IPS DF 19.7 (cell line): ENCODE data around the gene RABGEF1.
"Not testable (repeated sequence)": the region's sequence is repeated elsewhere in the genome, so short reads cannot be mapped to it uniquely, and the experiment has no call there.

Experiments used
- DNase-seq: peaks from one replicate; pipeline ENCODE4 v3.0.0-alpha.2; 2013; ENCODE audit warnings: low read depth, low spot score

RABGEF1 gene

DNA sequence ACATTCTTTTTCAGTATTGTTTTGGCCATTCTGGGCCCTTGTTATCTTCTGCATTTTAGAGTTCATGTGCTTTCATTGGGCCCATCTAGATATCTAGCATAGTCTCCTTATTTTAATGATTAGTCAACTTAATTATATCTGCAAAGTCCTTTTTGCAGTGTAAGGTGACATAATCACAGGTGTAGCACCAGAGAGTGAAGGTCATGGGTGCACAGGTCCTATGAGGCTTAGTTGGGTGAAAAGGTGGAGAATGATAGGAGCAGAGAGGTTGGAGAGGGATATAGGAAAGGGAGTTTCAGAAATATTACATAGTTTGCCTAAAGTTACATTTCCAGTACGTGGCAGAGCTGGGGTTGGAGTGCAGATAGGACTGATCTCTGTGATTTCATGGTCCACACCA lies 24.4 kb downstream of the RABGEF1 start:
- not testable (repeated sequence) for DNase-seq

DNA sequence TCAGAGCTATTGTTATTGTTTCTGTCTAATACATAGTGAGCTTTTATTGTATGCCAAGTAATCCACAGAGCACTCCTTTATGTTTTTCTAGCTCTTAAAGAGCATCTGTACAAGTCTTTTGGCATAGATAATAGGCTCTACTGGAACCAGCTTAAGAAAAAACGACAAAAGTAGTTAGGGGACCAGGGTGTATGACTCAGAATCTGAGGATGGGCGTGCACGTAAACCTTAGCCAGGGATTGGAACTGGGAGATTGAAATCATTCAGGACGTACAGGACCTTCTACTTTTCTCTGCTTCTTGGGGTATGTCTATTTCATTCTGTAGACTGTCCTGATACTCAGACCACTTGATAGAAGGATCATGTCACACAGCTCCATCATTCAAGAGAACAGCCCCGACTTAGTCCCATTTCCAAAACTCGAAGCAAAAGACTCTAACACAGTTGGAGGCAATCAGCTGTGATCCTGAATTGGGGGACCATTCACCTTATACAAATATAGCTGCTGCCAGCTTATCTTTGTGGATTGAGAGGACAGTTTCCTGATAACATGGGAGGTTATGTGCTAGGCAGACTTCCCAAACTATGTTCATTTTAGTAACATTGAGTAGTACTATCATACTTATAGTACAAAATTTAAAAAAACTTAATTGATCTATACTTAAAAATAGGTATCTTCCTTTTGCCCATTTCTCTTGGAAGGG lies 24.9 kb downstream of the RABGEF1 start:
- DNase-seq = not testable (repeated sequence)

DNA sequence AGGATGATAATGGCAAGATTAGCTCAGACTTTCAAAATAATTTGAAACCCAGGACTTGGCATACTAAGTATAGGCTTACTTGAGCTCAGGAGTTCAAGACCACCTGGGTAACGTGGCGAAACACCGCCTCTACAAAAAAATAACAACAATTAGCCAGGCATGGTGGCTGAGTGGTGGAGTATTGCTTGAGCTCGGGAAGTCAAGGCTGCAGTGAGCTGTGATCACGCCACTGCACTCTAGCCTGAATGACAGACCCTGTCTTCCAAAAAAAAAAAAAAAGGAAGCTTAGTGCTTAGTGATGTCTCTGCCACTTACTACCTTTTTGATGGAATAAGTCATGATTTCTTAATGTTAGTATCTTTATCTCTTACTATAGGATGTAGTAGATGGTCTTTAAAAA lies 25.5 kb downstream of the RABGEF1 start:
- DNase-seq = no peak

DNA sequence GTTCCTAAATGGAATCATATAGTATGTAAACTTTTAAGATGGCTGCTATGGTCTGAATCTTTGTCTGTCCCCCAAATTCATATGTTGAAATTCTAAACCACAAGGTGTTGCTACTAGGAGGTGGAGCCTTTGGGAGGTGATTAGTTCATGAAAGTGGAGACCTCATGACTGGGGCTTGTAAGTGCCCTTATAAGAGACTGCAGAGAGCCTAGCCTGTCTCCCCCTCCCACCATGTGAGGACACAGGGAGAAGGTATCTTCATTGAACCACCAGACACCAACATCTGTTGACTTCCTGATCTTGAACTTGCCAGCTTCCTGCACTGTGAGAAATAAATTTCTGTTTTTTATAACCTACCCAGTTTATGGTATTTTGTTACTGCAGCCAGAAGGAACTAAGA lies 27.0 kb downstream of the RABGEF1 start:
- DNase-seq = not testable (repeated sequence)

- no peak for DNase-seq
These were observed 28.6 kb downstream of the RABGEF1 start for GRCh38 chr7:66768865-66769832.

DNA sequence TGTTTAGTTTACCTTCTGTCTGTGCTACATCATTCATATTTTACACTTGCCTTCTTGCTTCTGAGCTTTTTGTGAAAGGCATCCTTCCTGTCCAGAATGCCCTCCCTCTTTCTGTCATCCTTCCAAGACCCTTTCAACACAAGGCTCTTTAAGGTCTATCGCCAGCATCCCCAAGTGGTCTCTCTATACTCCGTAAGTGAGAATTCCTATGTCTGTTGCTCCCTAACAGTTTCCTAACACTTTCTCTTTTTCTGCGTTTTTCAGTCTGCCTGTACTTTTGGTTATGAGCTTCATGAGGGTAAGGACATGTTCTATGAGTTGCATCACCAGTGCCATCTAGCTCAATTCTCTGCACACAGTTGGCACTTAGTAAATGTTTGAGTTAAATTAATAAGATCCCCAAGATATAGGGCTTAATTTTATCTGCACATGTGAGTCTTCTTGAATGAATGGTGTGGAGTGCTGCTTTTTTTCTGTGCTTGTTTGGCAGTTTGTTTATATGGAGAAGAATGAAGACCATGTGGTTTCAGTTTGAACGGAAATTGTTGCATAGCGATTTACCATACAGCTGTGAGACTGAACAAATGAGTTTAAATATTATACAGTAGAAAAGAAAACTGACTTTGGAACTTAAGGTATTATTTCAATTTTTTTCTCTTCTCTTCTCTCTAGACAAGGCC lies 29.4 kb downstream of the RABGEF1 start:
- no peak for DNase-seq

DNA sequence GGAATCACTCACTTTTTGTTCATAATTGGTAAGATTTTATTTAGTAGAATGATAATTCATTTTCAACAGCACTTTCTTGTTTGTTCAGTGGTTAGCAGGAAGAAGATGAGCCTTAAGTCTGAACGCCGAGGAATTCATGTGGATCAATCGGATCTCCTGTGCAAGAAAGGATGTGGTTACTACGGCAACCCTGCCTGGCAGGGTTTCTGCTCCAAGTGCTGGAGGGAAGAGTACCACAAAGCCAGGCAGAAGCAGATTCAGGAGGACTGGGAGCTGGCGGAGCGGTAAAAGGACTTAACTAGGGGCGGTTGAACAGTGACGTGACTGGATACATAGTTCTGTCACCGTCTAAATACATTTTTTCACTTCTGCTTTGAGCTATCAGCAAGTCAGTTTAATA lies 31.3 kb downstream of the RABGEF1 start:
- DNase-seq = no peak

DNA sequence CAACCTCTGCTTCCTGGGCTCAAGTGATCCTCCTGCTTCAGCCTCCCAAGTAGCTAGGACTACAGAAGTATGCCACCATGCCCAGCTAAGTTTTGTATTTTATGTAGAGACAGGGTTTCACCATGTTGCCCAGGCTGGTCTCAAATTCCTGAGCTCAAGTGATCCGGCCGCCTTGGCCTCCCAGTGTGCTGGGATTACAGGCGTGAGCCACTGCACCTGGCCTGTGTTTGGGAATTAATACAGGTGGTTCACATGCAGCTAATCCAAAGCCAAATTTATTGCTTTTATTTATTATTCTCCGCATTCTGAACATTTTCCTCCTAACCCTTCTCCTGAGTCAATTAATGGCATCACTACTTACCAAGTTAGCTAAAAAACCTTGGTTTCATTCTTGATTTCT lies 33.2 kb downstream of the RABGEF1 start:
- DNase-seq = not testable (repeated sequence)

- not testable (repeated sequence) for DNase-seq
These were observed 35.9 kb downstream of the RABGEF1 start for GRCh38 chr7:66776383-66776782.

GRCh38 chr7:66776800-66777442 lies 36.4 kb downstream of the RABGEF1 start:
- no peak for DNase-seq

GRCh38 chr7:66778201-66778600 lies 37.7 kb downstream of the RABGEF1 start:
- DNase-seq = no peak

GRCh38 chr7:66779669-66780409 lies 39.3 kb downstream of the RABGEF1 start:
- no peak for DNase-seq

- no peak for DNase-seq
These were observed 41.0 kb downstream of the RABGEF1 start for GRCh38 chr7:66781408-66782090.

DNA sequence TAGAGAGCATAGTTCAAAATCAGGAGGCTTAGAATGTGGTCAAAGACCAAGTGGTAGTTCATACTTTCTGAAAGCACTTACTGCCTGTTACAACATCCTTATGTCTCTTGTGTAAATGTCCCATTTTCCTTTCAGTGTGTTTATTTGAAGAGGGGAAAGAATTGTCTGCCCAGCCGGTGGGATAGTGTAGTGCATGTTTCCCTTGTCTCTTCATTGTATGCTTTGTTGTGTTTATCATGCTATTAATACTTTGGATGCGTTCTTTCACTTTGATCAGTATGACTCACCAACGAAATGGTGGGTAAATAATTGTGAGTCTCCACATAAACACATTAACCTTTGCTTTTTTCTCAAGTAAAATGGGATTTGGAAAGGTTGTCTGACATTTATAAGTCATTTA lies 42.3 kb downstream of the RABGEF1 start:
- not testable (repeated sequence) for DNase-seq

GRCh38 chr7:66783887-66784595 lies 43.5 kb downstream of the RABGEF1 start:
- not testable (repeated sequence) for DNase-seq

- no peak for DNase-seq
These were observed 49.7 kb downstream of the RABGEF1 start for GRCh38 chr7:66790196-66790595.

DNA sequence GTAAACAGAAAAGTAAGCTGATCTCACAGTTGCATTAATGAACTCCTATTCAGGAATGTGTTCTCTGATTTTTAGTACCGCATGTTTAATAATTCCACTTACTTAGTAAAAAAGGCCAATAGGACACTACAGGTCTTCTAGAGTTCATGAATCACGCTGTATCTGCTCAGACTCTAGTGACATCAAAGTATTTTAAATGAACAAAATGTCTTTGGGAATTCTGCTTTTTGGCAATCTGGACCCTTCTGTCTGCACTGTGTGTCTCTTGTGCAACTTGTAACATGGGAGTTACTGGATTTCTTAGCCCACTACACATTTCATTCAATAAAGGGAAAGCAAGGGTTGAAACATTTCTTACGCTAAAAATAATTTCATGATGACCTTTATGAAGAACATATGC lies 50.2 kb downstream of the RABGEF1 start:
- DNase-seq = no peak

- no peak for DNase-seq
These were observed 60.1 kb downstream of the RABGEF1 start for GRCh38 chr7:66800591-66800990.

DNA sequence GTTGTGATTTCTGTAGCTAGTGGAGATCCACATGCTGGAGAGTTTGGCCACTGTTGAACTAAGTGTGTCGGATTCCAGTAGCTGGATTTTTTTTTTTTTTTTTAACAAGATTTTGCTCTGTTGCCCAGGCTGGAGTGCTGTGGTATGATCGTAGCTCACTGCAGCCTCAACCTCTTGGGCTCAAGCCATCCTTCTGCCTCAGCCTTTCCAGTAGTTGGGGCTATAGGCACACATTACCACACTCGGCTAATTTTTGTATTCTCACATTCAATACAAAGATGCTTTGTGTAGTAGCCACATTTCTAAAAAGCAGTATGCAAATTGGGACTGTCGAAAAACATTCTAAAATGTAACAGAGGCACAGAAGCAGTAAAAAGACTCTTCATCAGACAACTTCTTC lies 63.5 kb downstream of the RABGEF1 start:
- no peak for DNase-seq

DNA sequence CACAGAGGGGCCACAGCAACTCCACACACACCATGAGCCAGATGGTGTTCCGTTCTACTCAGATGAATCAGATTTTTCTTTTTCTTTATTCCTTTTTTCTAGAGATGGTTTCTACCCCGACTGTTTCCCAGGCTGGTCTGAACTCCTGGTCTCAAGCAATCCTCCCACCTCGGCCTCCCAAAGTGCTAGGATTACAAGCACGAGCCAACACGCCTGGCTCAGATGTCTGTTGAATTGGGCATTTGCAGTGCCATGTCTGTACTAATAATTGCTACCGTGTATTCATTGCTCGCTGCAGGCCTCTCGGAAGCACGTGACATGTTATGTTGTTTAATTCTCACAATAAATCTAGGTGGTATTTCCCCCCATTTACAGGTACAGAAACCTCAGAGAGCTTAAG lies 67.2 kb downstream of the RABGEF1 start:
- DNase-seq = no peak
